ENCODE results near the gene KRTAP3-3.

DNA sequence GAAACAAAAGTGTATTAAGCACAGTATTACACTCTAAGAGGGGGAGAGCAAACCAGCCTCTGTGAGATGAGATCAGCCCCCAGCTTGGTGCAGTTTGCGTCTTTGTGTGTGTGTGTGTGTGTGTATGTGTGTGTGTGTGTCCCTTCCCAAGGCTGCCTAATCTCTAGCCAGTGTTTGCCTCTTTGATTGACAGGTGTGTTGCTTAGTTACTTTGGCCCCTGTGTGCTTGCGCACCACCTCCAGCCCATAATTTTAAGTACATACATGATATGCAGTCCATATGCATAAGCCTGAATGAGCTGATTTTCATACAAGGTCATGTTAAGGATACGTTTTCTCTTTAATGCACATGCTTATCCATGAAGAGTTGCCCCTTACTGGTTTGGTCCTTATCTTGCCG is 7.8 kb upstream of the KRTAP3-3 start:
- TF ChIP-seq, protein P1, sequence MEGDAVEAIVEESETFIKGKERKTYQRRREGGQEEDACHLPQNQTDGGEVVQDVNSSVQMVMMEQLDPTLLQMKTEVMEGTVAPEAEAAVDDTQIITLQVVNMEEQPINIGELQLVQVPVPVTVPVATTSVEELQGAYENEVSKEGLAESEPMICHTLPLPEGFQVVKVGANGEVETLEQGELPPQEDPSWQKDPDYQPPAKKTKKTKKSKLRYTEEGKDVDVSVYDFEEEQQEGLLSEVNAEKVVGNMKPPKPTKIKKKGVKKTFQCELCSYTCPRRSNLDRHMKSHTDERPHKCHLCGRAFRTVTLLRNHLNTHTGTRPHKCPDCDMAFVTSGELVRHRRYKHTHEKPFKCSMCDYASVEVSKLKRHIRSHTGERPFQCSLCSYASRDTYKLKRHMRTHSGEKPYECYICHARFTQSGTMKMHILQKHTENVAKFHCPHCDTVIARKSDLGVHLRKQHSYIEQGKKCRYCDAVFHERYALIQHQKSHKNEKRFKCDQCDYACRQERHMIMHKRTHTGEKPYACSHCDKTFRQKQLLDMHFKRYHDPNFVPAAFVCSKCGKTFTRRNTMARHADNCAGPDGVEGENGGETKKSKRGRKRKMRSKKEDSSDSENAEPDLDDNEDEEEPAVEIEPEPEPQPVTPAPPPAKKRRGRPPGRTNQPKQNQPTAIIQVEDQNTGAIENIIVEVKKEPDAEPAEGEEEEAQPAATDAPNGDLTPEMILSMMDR (IDR thresholded peaks at IDR 0.05; ENCODE audit: low read length), result no peak
- TF ChIP-seq EZH2 (optimal IDR thresholded peaks at IDR 0.05; ENCODE audit: low read depth, low read length), result no peak
- TF ChIP-seq EZH2phosphoT487 (IDR thresholded peaks at IDR 0.05; ENCODE audit: low read length), result no peak
